GM21528 (cell line): Measurements from ENCODE around the gene ADAMTS13.
A peak's percentile ranks its signal among the peaks of the same experiment; 100 is the strongest.

Source experiments
- ATAC-seq: cut with Tn5 transposase; IDR thresholded peaks from one replicate; pipeline ENCODE4 v1.9.1; 2021; ENCODE audit warnings: mild to moderate bottlenecking, moderate library complexity; ENCODE audit not compliant: unreplicated experiment, low FRiP score

Gene ADAMTS13

GRCh38 chr9:133470427-133470924 lies 48.3 kb downstream of the ADAMTS13 start:
- ATAC-seq = no peak

- no peak for ATAC-seq
These were observed 48.8 kb downstream of the ADAMTS13 start for GRCh38 chr9:133470988-133471387.

DNA sequence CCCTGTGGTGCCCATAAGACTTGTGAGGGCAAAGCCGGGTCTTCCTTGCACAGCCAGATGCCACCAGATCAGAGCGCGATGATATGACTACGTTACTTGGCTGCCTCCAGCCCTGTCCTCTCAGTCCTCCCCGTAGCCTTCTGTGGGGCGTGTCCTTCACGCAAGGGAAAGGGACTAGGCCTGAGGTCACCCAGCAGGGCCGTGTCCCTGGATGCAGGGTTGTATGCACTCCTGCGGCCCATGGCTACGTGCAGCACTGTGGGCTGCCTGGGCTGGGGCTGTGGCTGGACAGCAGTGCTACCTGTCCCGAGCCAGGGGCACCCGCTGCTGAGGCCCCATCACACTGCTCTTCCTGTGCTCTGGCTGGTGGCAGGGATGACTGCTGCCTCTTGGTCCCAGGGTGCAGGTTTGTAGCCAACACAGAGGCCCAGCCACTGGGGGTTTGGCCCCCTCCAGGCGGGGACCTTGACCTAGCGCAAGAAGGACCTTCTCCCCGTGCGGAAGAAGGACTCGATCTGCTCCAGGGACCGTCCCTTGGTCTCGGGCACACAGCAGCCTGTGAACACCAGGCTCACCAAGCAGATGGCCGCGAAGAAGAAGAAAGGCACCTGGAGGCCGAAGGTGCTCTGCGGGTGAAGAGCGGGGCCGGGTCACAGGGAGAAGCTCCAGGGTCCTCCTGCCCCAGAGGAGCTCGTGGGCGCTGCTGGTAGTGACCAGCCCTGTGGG lies 49.5 kb downstream of the ADAMTS13 start:
- no peak for ATAC-seq

GRCh38 chr9:133472277-133472645 lies 50.1 kb downstream of the ADAMTS13 start:
- ATAC-seq = no peak

- ATAC-seq = no peak
These were observed 50.7 kb downstream of the ADAMTS13 start for GRCh38 chr9:133472753-133473378.

- ATAC-seq = no peak
These were observed 51.6 kb downstream of the ADAMTS13 start for GRCh38 chr9:133473743-133474142.

- no peak for ATAC-seq
These were observed 52.0 kb downstream of the ADAMTS13 start for GRCh38 chr9:133474215-133474614.

DNA sequence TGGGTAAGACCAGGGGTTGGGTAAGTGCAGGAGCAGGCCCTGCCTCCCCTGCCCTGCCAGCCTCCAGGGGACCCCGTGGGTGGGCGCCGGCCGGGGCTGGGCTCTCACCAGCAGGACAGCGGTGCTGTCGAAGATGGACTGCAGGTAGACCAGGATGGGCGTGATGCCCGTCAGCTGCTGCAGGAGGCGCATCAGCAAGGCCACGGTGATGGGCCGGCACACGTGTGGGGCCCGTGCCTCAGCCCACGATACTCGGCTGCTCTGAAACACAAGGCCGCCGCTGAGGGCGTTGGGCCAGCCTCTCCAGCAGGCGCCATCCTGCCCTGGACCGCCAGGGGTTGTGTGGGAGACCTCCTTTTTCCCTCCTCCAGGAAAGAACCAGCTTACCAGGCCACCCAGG lies 52.7 kb downstream of the ADAMTS13 start:
- no peak for ATAC-seq

DNA sequence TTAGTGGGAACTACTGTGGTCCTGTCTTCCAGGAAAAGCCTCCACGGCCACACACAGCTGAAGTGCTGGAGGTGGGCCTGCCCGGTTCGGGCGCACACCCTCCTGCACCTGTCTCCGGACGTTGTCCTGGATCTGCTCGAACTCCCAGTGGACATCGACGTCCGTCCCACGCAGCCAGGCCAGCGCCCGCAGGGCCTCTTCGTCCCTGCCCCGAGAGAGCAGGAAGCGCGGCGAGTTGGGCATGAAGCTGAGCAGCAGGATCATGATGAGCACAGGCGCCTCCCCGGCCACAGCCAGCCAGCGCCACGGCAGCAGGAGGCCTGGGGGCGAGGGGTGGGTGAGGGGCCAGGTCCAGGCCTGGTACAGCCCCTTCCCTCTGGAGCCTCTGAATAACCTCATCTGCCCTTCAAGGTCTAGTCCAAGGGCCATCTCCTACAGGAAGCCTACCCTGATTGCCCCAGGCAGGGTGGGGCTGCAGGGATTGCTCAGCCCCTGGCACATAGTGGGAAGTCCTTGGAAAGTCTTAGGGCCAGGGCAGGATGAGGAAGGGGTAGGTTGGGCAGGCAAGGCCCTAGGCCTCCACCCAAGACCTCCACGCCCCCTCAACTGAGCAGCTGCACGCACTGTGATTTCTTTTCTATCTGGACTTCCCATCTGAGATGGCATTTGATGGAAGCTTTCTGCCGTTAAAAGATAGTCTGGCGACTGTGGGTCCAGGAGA lies 53.3 kb downstream of the ADAMTS13 start:
- no peak for ATAC-seq

DNA sequence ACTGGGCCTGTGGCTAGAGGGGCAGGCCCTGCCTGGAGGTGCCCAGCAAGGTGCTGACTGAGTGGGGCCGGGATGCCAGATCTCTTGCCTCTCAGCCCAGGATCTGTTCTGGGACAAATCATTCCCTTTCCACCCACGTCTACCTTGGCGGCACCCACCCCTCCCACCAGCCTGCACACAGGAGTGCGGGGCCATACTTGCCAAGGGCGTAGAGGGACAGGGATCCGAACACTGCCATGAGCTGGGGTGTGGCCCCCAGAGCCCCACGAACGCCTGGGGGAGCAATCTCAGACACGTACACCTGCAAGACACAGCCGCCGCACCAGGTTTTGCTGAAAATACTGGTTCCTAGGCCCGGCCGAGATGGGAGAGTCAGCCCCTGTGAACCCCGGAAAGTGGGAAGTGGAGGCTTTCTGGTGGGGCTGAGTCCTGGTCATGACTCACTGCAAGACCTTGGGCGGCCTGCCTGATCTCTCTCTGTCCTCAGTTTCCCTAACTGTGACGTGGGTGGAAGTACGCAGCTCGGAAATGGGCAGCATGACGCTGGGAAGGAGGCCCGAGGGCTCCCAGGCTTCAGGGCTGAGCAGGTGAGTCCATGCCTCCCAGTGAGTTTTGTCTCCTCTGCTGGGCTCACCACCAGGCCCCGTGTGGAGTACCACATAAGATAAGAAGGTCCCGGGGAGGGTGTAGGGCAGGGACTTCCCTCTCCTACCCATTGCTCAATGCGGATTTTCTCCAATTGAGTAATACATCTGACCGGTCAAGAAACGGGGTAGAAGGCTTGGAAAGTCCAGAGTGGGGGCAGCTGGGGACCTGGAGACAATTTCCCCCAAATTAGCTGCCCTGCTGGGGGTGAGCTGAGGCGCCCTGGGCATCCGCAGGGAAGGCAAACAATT lies 54.1 kb downstream of the ADAMTS13 start:
- ATAC-seq = no peak

- ATAC-seq = no peak
These were observed 54.8 kb downstream of the ADAMTS13 start for GRCh38 chr9:133476941-133477340.

GRCh38 chr9:133477461-133477860 lies 55.3 kb downstream of the ADAMTS13 start:
- no peak for ATAC-seq

DNA sequence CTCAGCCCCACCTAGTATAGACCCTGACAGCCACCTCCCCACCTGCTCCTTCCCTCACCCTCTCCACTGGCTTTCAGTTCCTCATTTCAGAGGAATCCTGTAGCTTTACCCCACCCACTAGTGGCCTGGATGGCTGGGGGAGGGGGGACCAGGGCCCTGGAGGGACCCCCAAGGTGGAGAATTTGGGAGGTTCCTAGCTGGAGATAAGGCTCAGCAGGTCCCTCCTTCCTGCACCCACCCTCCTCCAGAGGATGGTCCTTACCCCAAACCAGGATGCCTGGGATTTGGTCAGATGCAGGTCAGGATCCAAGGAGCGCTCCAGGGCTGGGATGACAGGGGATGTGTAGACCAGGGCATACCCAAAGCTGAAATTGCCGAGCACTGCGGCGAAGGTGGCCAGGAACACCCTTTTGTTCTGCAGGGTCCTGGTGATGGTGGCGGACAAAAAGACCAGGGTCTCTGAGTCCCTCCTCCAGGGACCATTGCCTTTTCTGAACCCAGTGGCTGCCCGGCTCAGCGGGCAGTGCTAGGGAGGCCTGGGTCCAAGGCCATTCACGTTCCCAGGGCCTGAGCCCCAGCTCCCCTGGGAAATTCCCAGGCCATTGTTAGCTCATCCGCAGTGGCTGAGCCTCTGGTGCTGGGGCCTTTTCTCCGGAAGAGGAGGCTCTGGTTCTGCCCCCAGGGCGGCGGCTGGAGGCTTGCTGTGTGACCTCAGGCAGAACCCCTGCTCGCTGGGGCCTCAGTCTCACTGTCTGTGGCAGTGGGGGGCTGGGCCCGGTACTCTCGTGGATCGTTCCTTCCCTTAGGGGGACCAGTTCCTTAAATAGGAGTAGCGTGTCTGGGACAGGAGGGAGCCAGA lies 56.1 kb downstream of the ADAMTS13 start:
- peak; percentile 41 for ATAC-seq

DNA sequence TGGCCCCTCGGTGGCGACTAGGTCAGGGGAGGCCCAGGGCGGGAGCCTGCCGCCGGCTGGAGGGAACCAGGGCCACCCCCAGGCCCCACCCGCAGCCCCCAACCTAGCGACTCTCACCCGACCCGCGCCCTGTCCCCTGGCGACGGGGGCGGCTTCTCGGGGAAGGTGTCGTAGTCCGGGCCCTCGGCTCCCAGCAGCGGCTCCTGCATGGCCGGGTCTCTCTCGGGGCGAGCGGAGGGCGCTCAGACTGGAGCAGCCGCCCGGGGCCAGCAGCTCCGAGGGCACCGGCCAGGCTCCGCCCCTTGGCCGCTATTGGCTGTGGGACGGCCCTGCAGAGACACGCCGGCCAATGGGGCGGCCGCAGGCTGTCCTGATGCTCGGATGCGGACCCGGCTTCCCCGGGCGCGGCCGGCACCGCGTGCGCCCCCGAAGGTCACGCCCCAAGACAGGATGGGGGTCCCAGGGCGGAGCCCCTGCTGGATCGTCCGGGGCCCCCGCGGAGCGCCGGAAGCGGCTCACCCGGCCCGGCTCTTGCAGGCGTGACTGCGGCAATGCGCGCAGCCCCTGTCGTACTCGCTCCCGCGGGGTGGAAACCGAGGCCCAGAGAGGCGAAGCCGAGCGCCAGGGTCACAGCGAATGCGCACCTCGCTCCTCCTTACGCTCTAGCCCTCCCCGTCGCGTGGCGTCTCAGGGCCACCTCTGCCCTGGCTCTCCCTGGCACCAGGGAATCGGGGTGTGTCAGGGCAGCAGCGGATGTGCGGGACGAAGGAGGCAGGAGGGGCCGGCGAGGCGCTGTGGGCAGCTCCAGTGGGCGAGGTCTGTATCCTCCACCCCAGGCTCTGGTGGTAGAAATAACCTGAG lies 56.9 kb downstream of the ADAMTS13 start, which contains the start of gene SLC2A6:
Gene SLC2A6, minus strand, starts transcription at position 249 of the 861 bp plus-strand sequence. Its CDS starts 40 bp downstream, at position 209.
- ATAC-seq = peak; percentile 90

GRCh38 chr9:133483611-133484010 lies 61.4 kb downstream of the ADAMTS13 start:
- no peak for ATAC-seq

DNA sequence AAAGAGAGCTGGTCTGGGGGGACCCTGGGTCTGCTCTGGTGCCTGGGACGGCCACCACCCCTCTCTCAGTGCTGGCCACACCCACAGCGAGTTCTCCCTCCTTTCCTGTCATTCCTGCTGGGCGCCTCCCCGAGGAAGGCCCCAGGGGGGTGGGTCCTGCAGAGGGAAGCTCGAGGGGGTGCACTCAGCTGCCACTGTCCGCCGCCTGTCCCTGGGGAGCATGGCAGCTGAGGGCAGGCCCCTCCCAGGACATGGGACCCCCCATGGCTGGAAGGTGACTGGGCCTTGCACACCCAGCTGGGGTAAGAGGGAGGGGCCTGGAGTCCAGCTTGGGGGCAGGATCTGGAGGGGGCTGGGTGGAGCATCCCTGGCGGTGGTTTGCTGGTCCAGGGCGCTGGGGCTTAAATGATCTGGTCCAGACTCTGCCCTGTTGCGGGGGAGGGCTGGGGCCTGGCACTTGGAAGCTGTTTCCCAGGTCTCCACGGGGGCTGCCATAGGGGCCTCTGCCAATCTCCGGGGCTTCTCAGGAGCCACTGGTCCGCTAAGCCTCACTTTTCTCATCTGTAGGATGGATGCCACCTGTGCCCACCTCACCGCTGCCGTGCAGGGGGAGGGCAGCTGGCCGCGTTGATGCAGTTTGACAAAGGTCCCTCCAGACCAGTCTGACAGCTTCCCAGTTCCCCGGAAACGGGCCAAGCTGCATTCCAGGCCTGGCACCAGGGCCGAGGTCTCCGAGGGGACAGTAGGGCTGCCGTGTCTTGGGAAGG lies 62.7 kb downstream of the ADAMTS13 start:
- no peak for ATAC-seq

DNA sequence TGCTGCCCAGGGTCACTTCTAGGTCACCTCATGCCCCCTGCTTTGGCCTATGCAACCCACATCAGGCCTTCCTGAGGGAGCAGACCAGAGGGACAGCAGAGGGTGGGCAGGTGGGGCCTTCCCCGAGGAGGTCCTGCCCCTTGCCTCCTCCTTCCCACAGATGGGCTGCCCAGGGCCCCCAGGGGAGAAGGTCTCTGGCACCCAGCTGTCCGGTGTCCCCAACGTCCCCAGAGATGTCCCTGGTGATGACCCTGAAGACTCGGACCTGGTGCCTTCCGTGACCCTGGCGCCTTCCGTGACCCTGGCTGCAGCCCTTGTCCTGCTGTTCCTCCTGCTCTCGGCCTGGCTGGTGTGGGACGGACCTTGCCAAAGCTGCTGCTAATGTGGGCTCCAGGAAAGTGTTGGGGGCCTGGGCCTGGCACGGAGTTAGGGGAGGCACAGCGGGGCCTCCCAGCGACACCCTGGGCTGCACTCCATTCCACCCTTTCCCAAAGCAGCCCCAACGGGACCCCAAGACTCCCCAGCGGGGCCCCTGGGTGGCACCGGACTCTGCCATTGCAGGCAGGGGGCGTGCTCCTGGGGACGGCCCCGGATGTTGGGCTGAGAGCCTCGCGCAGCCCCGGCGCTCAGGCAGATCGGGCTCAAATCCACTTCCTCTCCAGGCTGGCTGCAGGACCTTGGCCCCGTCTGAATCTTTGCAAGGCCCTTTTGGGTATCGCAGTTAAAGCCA lies 63.5 kb downstream of the ADAMTS13 start:
- ATAC-seq = no peak
